ENCODE data around the gene UBAC2. TPM values are rescaled to one million over a fixed set of nuclear protein-coding genes. Genes with fewer than 3 reads are reported as not detected.

The UBAC2 gene
- total RNA-seq, 1 donor from 2014 or later = 64.3 TPM

DNA sequence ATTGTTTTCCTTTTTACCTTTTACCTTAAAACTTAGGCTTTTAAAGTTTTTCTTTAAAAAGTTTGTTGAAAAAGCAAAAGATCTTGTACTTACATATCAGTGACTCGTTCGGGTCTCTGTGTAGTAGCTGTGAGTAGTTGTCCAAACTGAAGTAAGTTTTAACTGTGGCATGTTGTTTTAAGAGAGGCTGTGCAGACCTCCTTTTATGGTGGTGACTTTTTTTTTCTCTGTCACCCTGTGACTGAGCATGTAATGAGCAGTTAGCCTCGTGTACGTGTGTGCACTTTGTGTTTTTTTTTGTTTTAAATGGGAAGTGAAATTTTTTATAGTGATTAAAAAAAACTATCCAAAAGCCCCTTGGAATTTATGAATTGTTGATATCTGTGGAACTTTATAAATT lies 106.6 kb downstream of the UBAC2 start, which contains the start of gene GPR183:
GPR183 (minus strand) TSS at position 153 of the 400 bp plus-strand sequence. CDS start 11,254 bp downstream, outside the sequence.
- Mint-ChIP-seq H3K4me1 (peaks cover 20% of the 10 kb centered on the region), H3K9me3 (peaks cover 5% of the 10 kb centered on the region), H3K27me3 (ENCODE audit: low read depth) (no peaks in the 10 kb centered on the region), H3K27ac (peak within 1 kb of the TSS; percentile 80), H3K4me3 (no peak within 1 kb of the TSS), H3K36me3 (peaks cover 10% of the 10 kb centered on the region)
- DNase-seq (ENCODE audit: low spot score in 2 of 2, unreplicated experiment in 2 of 2) = no peak
- TF ChIP-seq, protein P1, sequence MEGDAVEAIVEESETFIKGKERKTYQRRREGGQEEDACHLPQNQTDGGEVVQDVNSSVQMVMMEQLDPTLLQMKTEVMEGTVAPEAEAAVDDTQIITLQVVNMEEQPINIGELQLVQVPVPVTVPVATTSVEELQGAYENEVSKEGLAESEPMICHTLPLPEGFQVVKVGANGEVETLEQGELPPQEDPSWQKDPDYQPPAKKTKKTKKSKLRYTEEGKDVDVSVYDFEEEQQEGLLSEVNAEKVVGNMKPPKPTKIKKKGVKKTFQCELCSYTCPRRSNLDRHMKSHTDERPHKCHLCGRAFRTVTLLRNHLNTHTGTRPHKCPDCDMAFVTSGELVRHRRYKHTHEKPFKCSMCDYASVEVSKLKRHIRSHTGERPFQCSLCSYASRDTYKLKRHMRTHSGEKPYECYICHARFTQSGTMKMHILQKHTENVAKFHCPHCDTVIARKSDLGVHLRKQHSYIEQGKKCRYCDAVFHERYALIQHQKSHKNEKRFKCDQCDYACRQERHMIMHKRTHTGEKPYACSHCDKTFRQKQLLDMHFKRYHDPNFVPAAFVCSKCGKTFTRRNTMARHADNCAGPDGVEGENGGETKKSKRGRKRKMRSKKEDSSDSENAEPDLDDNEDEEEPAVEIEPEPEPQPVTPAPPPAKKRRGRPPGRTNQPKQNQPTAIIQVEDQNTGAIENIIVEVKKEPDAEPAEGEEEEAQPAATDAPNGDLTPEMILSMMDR (IDR thresholded peaks at IDR 0.05; ENCODE audit: unreplicated experiment) = no peak

DNA sequence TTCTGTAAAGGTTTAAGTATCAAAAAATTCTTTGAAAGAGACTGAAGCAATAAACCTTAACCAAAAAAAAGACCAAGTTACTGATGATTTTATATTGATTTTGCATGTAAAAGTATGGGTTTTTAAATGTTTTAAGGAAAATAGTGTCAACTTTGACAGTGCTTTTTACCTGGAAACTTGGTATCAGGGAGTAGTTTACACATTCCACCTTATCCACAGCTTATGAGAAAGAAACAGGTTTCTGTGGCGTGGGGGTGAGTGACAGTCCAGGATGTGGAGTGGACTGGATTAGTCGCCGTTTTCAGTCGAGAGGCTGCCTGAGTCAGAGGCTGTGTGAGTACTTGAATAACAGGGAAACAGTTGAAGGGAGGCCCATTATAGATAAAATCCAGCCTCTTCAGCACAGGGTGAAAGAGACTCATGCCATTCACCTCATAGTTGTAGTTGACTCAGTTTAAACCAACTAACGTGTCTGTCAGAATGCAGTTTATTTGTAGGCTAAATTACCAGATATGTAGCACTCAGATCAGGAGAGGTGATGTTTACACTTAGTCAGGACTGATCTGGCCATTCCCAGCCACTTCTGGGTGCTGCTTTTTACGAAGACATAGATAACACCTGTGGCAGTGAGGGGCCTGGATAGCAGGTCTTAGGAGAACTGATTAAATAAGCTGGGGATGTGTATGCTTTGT lies 107.1 kb downstream of the UBAC2 start:
- TF ChIP-seq, protein P1 (IDR thresholded peaks at IDR 0.05; ENCODE audit: unreplicated experiment) = no peak
- no peak for DNase-seq (ENCODE audit: low spot score in 2 of 2, unreplicated experiment in 2 of 2)
- Mint-ChIP-seq H3K9me3 (peaks cover 5% of the 10 kb centered on the region), H3K36me3 (peaks cover 13% of the 10 kb centered on the region), H3K4me1 (peaks cover 20% of the 10 kb centered on the region), H3K27me3 (ENCODE audit: low read depth) (no peaks in the 10 kb centered on the region), H3K4me3 (no peak overlapping the region), H3K27ac (peak overlapping the region; percentile 80)

DNA sequence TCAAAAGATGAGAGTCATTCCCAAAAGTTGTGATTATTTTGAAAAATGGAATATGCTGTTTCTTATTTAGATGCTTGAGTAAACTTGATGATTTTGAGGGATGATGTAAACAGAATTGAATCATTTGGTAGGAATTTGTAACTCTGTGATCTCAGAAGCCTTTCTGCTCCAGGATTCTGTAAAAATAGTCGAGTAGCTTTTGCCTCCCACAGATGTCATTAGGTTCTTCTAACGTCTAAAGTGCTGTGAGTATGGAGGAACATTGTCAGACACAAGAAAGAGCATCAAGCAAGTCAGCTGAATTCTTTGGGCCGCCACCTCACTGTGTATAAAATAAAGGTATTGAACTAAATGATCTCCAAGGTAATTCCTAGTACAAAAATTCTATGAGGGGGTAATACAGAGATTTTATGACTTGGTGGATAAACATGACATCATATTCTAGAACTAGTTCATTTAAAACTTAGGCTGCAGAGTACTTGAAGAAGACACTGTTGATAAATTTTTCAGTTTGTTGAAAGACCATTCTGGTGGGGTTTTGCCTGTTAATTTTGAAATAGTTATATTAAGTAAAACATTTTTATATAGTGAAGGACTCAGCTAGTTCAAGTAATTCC lies 107.9 kb downstream of the UBAC2 start:
- peaks cover 20% of the 10 kb centered on the region for H3K4me1 Mint-ChIP-seq
- peaks cover 5% of the 10 kb centered on the region for H3K9me3 Mint-ChIP-seq
- H3K36me3 Mint-ChIP-seq = peaks cover 13% of the 10 kb centered on the region
- H3K4me3 Mint-ChIP-seq = no peak overlapping the region
- no peak overlapping the region for H3K27ac Mint-ChIP-seq
- no peak for DNase-seq (ENCODE audit: low spot score in 2 of 2, unreplicated experiment in 2 of 2)
- no peaks in the 10 kb centered on the region for H3K27me3 Mint-ChIP-seq (ENCODE audit: low read depth)
- TF ChIP-seq, protein P1 (IDR thresholded peaks at IDR 0.05; ENCODE audit: unreplicated experiment) = no peak

DNA sequence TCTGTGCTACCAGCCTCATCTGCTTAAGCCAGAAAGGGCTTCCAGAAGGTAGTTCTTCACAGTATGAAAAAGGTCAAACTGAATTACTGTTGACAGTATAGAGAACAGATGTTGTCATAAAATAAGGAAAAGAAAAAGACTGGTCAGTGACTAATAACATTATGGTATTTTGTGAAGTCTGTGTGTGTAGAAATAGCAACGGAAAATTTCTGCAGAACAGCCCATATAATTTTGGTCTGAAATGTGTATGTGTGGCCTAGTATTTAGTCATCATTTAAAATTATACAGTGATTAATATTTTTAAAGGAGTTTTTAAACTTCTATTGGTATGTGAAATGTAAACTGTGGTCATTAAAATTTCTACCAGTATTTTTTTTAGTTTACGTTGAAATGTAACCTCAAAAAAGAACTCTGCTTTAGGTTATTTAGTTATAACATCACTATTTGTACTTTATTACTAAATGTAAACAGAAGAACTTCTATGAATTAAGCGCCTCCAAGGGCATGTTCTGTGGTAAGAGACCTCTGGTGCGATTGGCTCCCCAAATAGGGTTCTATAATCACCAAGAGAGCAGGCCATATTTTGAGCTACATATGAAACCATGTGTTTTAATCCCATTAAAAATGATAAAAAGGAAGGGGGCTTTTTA lies 109.9 kb downstream of the UBAC2 start:
- H3K36me3 Mint-ChIP-seq = peaks cover 22% of the 10 kb centered on the region
- H3K27ac Mint-ChIP-seq = peak overlapping the region; percentile 22
- H3K27me3 Mint-ChIP-seq (ENCODE audit: low read depth) = no peaks in the 10 kb centered on the region
- TF ChIP-seq, protein P1 (IDR thresholded peaks at IDR 0.05; ENCODE audit: unreplicated experiment) = no peak
- H3K9me3 Mint-ChIP-seq = peaks cover 5% of the 10 kb centered on the region
- peaks cover 20% of the 10 kb centered on the region for H3K4me1 Mint-ChIP-seq
- no peak for DNase-seq (ENCODE audit: low spot score in 2 of 2, unreplicated experiment in 2 of 2)
- no peak overlapping the region for H3K4me3 Mint-ChIP-seq

DNA sequence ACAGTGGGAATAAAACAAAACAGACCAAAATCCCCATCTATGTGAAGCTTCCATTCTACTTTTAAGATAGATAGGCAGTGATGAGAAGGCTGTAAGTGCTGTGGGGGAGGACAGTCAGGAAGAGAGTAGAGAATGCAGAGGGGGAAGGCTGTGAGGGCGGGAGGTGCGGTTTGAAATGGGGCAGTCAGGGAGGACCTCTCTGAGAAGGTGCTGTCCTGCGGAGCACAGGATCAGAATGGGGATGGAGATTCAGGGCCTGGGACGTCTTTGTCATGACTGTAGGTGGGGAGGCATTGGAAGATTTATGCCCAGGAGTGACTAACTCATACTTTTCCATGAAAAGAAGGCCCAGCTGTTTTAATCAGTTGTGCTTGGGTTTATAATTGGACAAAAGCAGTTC lies 110.5 kb downstream of the UBAC2 start:
- DNase-seq (ENCODE audit: low spot score in 2 of 2, unreplicated experiment in 2 of 2) = no peak
- H3K27me3 Mint-ChIP-seq (ENCODE audit: low read depth) = no peaks in the 10 kb centered on the region
- H3K36me3 Mint-ChIP-seq = peaks cover 21% of the 10 kb centered on the region
- H3K9me3 Mint-ChIP-seq = peaks cover 5% of the 10 kb centered on the region
- TF ChIP-seq, protein P1 (IDR thresholded peaks at IDR 0.05; ENCODE audit: unreplicated experiment) = no peak
- H3K27ac Mint-ChIP-seq = peak overlapping the region; percentile 77
- peaks cover 20% of the 10 kb centered on the region for H3K4me1 Mint-ChIP-seq
- no peak overlapping the region for H3K4me3 Mint-ChIP-seq
